OCI-LY7 (cell line): Measurements from ENCODE around the gene BUD13. TPM values are rescaled to one million over a fixed set of nuclear protein-coding genes. Genes with fewer than 3 reads are reported as not detected.

Experiments
- BruUV-seq: library from RNA; stranded (reverse); fragments of 400-500 nt; replicated peaks from 2 replicates; lab custom pipeline; 2021; lab: Mats Ljungman, UMichigan
- CTCF ChIA-PET: fragments of 300-600 bp; sonication (Branson Sonifier 250); formaldehyde crosslinking; loops from one replicate; lab custom pipeline; 2022; ENCODE audit warnings: antibody characterized with exemption; ENCODE audit not compliant: unreplicated experiment; lab: Charles Lee
- POLR2A ChIA-PET: fragments of 300-600 bp; sonication (Branson Sonifier 250); formaldehyde crosslinking; loops from one replicate; lab custom pipeline; 2022; ENCODE audit warnings: antibody characterized with exemption; lab: Charles Lee
- DNase-seq: peaks from one replicate; pipeline ENCODE4 v3.0.0-alpha.2; 2015; ENCODE audit warnings: low spot score
- H2AFZ ChIP-seq: fragments of 200-600 bp; sonication (generic), shearing (Covaris generic); 2 replicates; pipeline ENCODE4 v1.6.1; 2014; ENCODE audit warnings: mild to moderate bottlenecking, antibody characterized with exemption, low read length, moderate library complexity
- H3K27ac ChIP-seq: fragments of 200-600 bp; sonication (generic); 2 replicates; pipeline ENCODE4 v1.5.1; 2014; ENCODE audit warnings: mixed run types, low read depth, mild to moderate bottlenecking, moderate library complexity, low read length, inconsistent platforms; ENCODE audit not compliant: poor library complexity, severe bottlenecking
- H3K36me3 ChIP-seq: fragments of 200-600 bp; sonication (generic); 2 replicates; pipeline ENCODE4 v1.6.1; 2014; ENCODE audit warnings: mild to moderate bottlenecking, antibody characterized with exemption, low read length, moderate library complexity, mixed read lengths; ENCODE audit not compliant: insufficient read depth
- H3K4me1 ChIP-seq: fragments of 200-600 bp; sonication (generic); 2 replicates; pipeline ENCODE4 v1.5.1; 2014; ENCODE audit warnings: mild to moderate bottlenecking, low read length; ENCODE audit not compliant: insufficient read depth, poor library complexity, severe bottlenecking
- H3K4me2 ChIP-seq: fragments of 200-600 bp; sonication (generic); 2 replicates; pipeline ENCODE4 v1.6.1; 2014; ENCODE audit warnings: mild to moderate bottlenecking, low read length
- H3K4me3 ChIP-seq: fragments of 200-600 bp; sonication (generic); 2 replicates; pipeline ENCODE4 v1.5.1; 2014; ENCODE audit warnings: mild to moderate bottlenecking, low read depth, low read length; ENCODE audit not compliant: poor library complexity, severe bottlenecking
- H3K79me2 ChIP-seq: fragments of 200-600 bp; sonication (generic); 2 replicates; pipeline ENCODE4 v1.6.1; 2016; ENCODE audit warnings: low read depth, mild to moderate bottlenecking, low read length, moderate library complexity, mixed read lengths; ENCODE audit not compliant: insufficient read depth
- H3K9me2 ChIP-seq: fragments of 200-600 bp; sonication (generic); 2 replicates; pipeline ENCODE4 v1.6.1; 2016; ENCODE audit warnings: mild to moderate bottlenecking, low read length, mixed read lengths; ENCODE audit not compliant: insufficient read depth
- H3K9me3 ChIP-seq: fragments of 200-600 bp; sonication (generic); 2 replicates; pipeline ENCODE4 v1.6.1; 2014; ENCODE audit warnings: mild to moderate bottlenecking, mixed run types, low read length, mixed read lengths
- H4K20me1 ChIP-seq: fragments of 200-600 bp; sonication (generic); 2 replicates; pipeline ENCODE4 v1.6.1; 2014; ENCODE audit warnings: mild to moderate bottlenecking, antibody characterized with exemption, low read length, moderate library complexity, mixed read lengths; ENCODE audit not compliant: insufficient read depth
- CTCF ChIP-seq: fragments of 200-600 bp; sonication (generic); conservative IDR thresholded peaks from 2 replicates; pipeline ENCODE4 v1.5.1; 2014; ENCODE audit warnings: mild to moderate bottlenecking, antibody characterized with exemption, low read length, moderate library complexity, mixed read lengths
- EZH2phosphoT487 ChIP-seq: fragments of 200-600 bp; sonication (generic); IDR thresholded peaks from 2 replicates; pipeline ENCODE4 v1.6.1; 2018; ENCODE audit warnings: low read depth, borderline replicate concordance, mild to moderate bottlenecking, mixed run types, antibody characterized with exemption, low read length, moderate library complexity, mixed read lengths
- intact Hi-C: fragments of 100-400 bp; cut with micrococcal nuclease; formaldehyde crosslinking; loops from one replicate; pipeline ENCODE4 v1.10.0; 2022; ENCODE audit not compliant: unreplicated experiment
- total RNA-seq, 2 experiments: library from RNA; depleted of rRNA in 1 of 2; stranded (reverse); fragments of >200 nt in 1 of 2; shearing (Covaris generic) in 1 of 2; gene quantifications; 2 replicates each; pipeline ENCODE4 v1.2.3, GENCODE V29; 2014 to 2022

Gene BUD13
- total RNA-seq, 2 experiments from 2014 or later = 28.6 to 30.3 TPM

- Histone ChIP-seq H2AFZ (no peak overlapping the region), H4K20me1 (no peaks in the 10 kb centered on the region), H3K4me2 (no peak overlapping the region), H3K36me3 (no peaks in the 10 kb centered on the region), H3K79me2 (no peaks in the 10 kb centered on the region), H3K27ac (no peak overlapping the region), H3K9me2 (no peaks in the 10 kb centered on the region), H3K4me1 (no peaks in the 10 kb centered on the region), H3K9me3 (no peaks in the 10 kb centered on the region), H3K4me3 (no peak overlapping the region)
- CTCF ChIA-PET = no interaction called here
- POLR2A ChIA-PET = interaction anchor here (1.2 kb wide), 1 partner anchor 11 kb away, joined by 3 read pairs; no protein-coding TSS in a partner anchor
- TF ChIP-seq CTCF (no peak), EZH2phosphoT487 (no peak)
- no peak for DNase-seq
- BruUV-seq = no TSS peak
- intact Hi-C loops = no loop called here
Measured at GRCh38 chr11:116712428-116712827, 60.4 kb downstream of the BUD13 start.

GRCh38 chr11:116710762-116711161, 62.0 kb downstream of the BUD13 start:
- intact Hi-C loops = no loop called here
- Histone ChIP-seq H2AFZ (no peak overlapping the region), H3K27ac (no peak overlapping the region), H3K4me2 (no peak overlapping the region), H3K9me3 (no peaks in the 10 kb centered on the region), H4K20me1 (no peaks in the 10 kb centered on the region), H3K9me2 (no peaks in the 10 kb centered on the region), H3K4me3 (no peak overlapping the region), H3K79me2 (no peaks in the 10 kb centered on the region), H3K4me1 (no peaks in the 10 kb centered on the region), H3K36me3 (no peaks in the 10 kb centered on the region)
- ChIA-PET CTCF (no interaction called here), POLR2A (no interaction called here)
- BruUV-seq = no TSS peak
- DNase-seq = no peak
- TF ChIP-seq EZH2phosphoT487 (no peak), CTCF (no peak)

GRCh38 chr11:116710001-116710674, 62.6 kb downstream of the BUD13 start:
- H3K27ac ChIP-seq = no peak overlapping the region
- DNase-seq = no peak
- no peaks in the 10 kb centered on the region for H3K4me1 ChIP-seq
- CTCF ChIA-PET = no interaction called here
- H4K20me1 ChIP-seq = no peaks in the 10 kb centered on the region
- no peak overlapping the region for H2AFZ ChIP-seq
- no peaks in the 10 kb centered on the region for H3K9me2 ChIP-seq
- TF ChIP-seq CTCF = no peak
- no peak for TF ChIP-seq EZH2phosphoT487
- intact Hi-C loops = no loop called here
- no TSS peak for BruUV-seq
- POLR2A ChIA-PET = no interaction called here
- H3K4me2 ChIP-seq = no peak overlapping the region
- H3K79me2 ChIP-seq = no peaks in the 10 kb centered on the region
- no peaks in the 10 kb centered on the region for H3K9me3 ChIP-seq
- no peaks in the 10 kb centered on the region for H3K36me3 ChIP-seq
- H3K4me3 ChIP-seq = no peak overlapping the region
